NCI-H446 (cell line): Measurements from ENCODE around the gene CACNA2D3.
"Not testable (repeated sequence)": the region's sequence is repeated elsewhere in the genome, so short reads cannot be mapped to it uniquely, and the experiment has no call there.

Experiments
- DNase-seq, 2 experiments: peaks; one replicate each; lab custom pipeline; 2025; lab: John Stamatoyannopoulos, UW

CACNA2D3 gene

DNA sequence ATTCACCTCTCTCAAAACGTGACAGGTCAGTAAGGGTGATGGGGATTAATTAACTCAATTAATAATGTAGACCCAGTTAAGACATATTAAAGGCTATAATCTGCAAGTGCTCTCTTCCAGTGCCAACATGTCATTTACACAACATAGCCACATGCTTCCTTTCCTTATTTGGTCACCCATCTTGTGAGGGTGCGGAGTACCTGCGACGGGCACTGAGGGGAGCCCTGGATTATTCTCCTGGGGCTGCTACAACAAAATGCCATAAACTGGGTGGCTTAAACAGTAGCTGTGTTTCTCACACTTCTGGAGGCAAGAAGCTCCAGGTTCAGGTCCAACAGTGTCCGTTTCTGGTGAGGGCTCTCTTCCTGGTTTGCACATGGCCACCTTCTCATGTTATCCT, 962.9 kb downstream of the CACNA2D3 start:
- no peak for DNase-seq

- DNase-seq, result no peak
Observed at GRCh38 chr3:55089211-55089610, 966.9 kb downstream of the CACNA2D3 start.

DNA sequence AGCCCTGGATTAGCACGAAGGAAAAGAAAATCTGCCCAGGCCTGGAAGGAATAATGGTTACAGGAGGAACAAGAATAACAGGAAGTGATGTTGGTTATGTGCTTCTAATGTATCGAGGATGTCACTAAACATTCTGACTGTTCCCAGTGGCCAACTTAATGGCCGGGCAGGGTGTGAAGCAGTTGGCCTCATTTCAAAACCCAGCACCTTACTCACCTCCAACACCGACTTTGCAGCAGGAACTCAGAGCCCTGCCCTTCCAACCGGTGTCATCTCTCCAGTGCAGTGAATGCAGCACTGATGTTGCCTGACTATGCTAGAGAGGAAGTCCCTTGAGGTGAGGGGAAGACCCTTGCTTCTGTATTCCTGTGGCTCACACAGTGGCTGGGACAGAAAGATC, 967.9 kb downstream of the CACNA2D3 start:
- DNase-seq, result no peak

- DNase-seq, result no peak
Observed at GRCh38 chr3:55090746-55091145, 968.4 kb downstream of the CACNA2D3 start.

DNA sequence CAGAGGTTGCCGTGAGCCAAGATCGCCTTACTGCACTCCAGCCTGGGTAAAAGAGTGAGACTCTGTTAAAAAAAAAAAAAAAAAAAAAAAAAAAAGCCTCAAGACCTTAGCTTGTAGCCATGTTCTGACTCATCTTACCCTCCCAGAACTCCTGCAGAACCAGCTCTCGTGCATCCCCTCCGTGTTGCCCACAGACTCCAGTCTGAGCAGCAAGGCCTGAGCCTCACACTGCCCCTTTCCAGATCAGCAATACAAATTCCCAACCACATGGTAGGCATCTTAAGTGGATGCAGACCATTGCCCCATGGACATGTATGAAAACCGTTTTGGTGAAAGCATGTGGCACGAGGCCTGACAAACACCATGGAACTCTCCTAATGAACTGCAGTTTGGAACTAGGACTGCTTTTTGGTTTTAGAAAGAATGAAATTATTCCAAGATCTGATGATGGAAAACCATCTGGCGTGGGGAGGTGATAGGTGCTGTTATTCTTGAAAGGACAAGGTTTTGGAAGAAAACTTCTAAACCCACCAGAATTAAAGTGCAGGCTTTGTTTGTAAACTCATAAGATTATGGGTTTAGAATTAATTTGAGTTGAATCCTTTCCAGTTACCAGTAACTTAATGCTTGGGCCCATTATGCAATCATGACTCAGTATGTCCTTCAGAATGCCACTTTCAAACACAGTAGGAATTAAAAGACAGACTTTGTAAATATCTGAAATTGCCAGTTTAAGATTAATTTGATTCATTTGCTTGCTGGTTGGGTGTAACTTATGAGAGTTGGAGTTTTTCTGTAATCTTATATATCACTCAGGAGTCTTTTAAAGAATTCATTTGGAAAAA, 969.3 kb downstream of the CACNA2D3 start:
- no peak for DNase-seq

- DNase-seq, result no peak
Observed at GRCh38 chr3:55094676-55095075, 972.3 kb downstream of the CACNA2D3 start.

GRCh38 chr3:55097441-55097840, 975.1 kb downstream of the CACNA2D3 start:
- no peak for DNase-seq

DNA sequence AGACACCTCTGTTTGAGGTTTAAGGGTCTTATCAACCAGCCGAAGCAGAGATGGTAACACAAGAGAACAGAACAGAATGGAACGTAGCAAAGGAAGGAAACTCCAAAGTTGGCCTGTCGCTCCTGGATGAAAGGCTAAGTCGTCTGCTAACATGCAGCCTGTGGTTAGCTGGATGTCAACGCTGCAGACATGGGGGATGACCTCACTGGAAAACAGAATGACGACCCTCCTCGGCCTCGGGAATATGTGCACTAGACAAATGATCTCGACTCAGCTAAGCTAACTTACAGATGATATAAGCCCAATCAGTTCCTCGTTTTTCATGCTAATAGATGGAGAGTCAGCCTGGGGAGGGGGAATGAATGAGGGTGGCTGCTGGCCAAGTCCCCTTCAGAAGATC, 983.3 kb downstream of the CACNA2D3 start:
- DNase-seq, result no peak

GRCh38 chr3:55107187-55107586, 984.8 kb downstream of the CACNA2D3 start:
- DNase-seq, result no peak

- DNase-seq, result not testable (repeated sequence)
Observed at GRCh38 chr3:55111906-55112305, 989.6 kb downstream of the CACNA2D3 start.

- DNase-seq, result no peak
Observed at GRCh38 chr3:55118451-55118850, 996.1 kb downstream of the CACNA2D3 start.

DNA sequence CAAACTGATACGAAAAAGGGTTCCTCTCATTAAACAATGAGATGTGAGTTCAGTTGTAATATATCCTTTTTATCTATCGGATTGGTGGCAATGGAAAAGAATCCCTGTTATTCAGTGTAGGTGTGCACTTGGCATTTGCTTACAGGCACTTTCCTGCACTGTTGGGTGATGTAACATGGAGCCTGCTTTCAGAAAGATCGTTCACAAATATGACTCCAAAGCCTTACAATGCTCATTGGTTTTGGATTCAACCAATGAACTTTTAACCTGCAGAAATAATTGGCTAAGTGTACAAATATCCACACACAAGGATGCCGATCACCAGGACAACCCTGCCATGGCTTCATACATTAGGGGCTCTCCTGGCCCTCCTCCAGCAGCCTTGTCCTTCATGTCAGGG, 996.9 kb downstream of the CACNA2D3 start:
- no peak for DNase-seq

DNA sequence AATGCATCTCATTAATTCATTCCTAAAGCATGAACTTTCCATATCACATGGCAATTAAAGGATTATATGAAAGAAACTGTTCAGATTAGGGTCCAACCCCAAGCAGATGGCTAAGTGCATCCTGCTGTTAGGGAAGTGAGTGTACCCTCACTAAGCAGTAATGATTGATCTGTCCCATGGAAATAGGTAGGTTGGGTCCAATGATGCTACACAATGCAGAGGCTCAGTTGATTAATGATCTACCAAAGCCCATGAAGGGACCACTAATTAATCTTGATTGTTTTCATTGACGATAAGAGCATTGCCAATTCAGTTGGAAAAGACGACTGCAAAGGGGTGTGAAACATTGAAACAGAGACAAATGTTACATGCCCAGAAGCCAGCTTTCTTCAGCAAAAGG, 1000.0 kb downstream of the CACNA2D3 start:
- DNase-seq, result no peak
